ENCODE results near the gene SPPL2B. TPM values are rescaled to one million over a fixed set of nuclear protein-coding genes. Genes with fewer than 3 reads are reported as not detected.

The SPPL2B gene
- polyA plus RNA-seq, 1 donor from 2014 or later: 68.7 TPM

DNA sequence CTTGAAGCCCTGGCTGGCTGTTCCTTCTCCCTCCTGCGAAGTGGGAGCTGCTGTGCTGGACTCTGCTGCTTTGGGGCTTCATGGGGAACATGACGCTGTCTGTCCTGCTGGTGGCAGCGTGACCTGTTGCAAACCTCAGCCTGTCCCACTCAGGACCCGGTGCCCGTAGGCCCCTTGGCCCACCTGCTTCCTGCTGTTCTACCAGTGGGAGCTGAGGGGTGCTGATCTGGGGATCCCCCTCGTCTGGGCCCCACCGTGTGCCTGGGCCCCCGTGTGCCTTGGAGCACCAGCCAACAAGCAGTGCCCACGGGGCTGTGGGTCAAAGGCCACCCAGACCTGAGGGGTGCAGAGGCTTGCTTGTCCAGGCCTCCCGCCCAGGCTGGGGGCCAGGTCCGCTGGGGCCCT, 5.3 kb downstream of the SPPL2B start:
- Histone ChIP-seq H4K20me1 (ENCODE audit: insufficient read depth) (no peaks in the 10 kb centered on the region), H3K27ac (ENCODE audit: low read length) (no peak overlapping the region), H3F3A (ENCODE audit: insufficient read depth, low read length, poor library complexity, severe bottlenecking) (no peaks in the 10 kb centered on the region), H3K36me3 (ENCODE audit: insufficient read depth, low read length) (no peaks in the 10 kb centered on the region), H3K9ac (ENCODE audit: low read length) (no peak overlapping the region), H3K4me3 (ENCODE audit: low read length) (no peak overlapping the region), H3K4me2 (ENCODE audit: low read length) (no peak overlapping the region), H3K9me2 (ENCODE audit: insufficient read depth, low read length) (no peaks in the 10 kb centered on the region), H3K79me2 (replicated peaks; ENCODE audit: insufficient read depth, low read length) (peaks cover 48% of the 10 kb centered on the region), H3K27me3 (ENCODE audit: insufficient read depth, low read depth, low read length) (no peaks in the 10 kb centered on the region), H3K9me3 (ENCODE audit: low read length) (no peaks in the 10 kb centered on the region), H2AFZ (ENCODE audit: low read depth, low read length) (no peak overlapping the region)
- TF ChIP-seq EP300 (conservative IDR thresholded peaks at IDR 0.05; ENCODE audit: poor library complexity, severe bottlenecking) (no peak), TAF1 (IDR thresholded peaks at IDR 0.05; ENCODE audit: low read depth) (no peak), RAD21 (conservative IDR thresholded peaks at IDR 0.05) (no peak), MXI1 (conservative IDR thresholded peaks at IDR 0.05; ENCODE audit: poor library complexity, severe bottlenecking) (no peak)

DNA sequence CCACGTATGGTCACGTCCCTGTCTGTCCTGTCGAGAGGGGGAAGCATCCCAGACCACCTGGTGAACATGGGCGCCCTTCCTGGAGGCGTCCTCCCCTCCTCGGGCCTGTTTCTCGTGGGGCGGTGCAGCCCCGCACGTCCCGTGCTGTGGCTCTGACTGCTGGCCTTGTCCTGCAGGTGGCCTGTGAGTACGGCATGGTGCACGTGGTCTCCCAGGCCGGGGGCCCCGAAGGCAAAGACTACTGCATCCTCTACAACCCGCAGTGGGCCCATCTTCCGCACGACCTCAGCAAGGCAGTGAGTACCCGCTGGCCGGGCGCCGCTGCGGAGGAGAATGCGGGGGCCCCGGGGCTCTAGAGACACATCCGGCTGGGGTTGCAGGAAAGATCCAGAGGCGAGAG, 5.9 kb downstream of the SPPL2B start:
- Histone ChIP-seq H3K79me2 (replicated peaks; ENCODE audit: insufficient read depth, low read length) (peaks cover 42% of the 10 kb centered on the region), H3K4me3 (ENCODE audit: low read length) (no peak overlapping the region), H3K9ac (ENCODE audit: low read length) (no peak overlapping the region)

DNA sequence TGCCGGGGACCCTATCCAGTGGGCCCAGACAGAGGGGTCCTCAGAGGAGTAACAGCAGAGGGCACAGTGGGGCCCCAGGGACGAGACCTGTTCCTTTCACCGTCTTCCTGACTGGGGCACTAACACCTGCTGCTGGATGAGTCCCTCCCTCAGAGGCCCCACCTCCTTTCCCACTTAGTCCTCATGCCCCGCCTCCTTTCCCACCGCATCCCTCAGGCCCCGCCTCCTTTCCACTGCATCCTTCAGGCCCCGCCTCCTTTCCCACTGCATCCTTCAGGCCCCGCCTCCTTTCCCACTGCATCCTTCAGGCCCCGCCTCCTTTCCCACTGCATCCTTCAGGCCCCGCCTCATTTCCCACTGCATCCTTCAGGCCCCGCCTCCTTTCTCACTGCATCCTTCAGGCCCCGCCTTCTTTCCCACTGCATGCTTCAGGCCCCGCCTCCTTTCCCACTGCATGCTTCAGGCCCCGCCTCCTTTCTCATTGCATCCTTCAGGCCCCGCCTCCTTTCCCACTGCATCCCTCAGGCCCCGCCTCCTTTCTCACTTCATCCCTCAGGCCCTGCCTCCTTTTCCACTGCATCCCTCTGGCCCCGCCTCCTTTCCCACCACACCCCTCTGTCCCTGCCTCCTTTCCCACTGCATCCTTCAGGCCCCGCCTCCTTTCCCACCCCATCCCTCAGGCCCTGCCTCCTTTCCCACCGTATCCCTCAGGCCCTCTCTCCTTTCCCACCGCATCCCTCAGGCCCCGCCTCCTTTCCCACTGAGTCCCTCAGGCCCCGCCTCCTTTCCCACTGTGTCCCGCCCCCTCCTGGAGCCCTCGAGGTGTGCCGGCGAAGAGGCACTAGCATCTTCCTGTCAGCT, 6.7 kb downstream of the SPPL2B start:
- Histone ChIP-seq H2AFZ (ENCODE audit: low read depth, low read length) (no peak overlapping the region), H3K9me2 (ENCODE audit: insufficient read depth, low read length) (no peaks in the 10 kb centered on the region), H4K20me1 (ENCODE audit: insufficient read depth) (no peaks in the 10 kb centered on the region), H3K27me3 (ENCODE audit: insufficient read depth, low read depth, low read length) (no peaks in the 10 kb centered on the region), H3K4me2 (ENCODE audit: low read length) (no peak overlapping the region), H3F3A (ENCODE audit: insufficient read depth, low read length, poor library complexity, severe bottlenecking) (no peaks in the 10 kb centered on the region), H3K4me3 (ENCODE audit: low read length) (no peak overlapping the region), H3K27ac (ENCODE audit: low read length) (no peak overlapping the region), H3K9me3 (ENCODE audit: low read length) (no peaks in the 10 kb centered on the region), H3K9ac (ENCODE audit: low read length) (no peak overlapping the region), H3K79me2 (replicated peaks; ENCODE audit: insufficient read depth, low read length) (peaks cover 36% of the 10 kb centered on the region), H3K36me3 (ENCODE audit: insufficient read depth, low read length) (no peaks in the 10 kb centered on the region)
- TF ChIP-seq MXI1 (conservative IDR thresholded peaks at IDR 0.05; ENCODE audit: poor library complexity, severe bottlenecking) (no peak), POLR2AphosphoS5 (IDR thresholded peaks at IDR 0.05) (no peak), EP300 (conservative IDR thresholded peaks at IDR 0.05; ENCODE audit: poor library complexity, severe bottlenecking) (no peak), RAD21 (conservative IDR thresholded peaks at IDR 0.05) (no peak), SMC3 (conservative IDR thresholded peaks at IDR 0.05; ENCODE audit: poor library complexity) (no peak), EZH2 (IDR thresholded peaks at IDR 0.05; ENCODE audit: borderline replicate concordance, insufficient read depth, low read length, poor library complexity, severe bottlenecking) (no peak)
- TF ChIP-seq, protein P1, sequence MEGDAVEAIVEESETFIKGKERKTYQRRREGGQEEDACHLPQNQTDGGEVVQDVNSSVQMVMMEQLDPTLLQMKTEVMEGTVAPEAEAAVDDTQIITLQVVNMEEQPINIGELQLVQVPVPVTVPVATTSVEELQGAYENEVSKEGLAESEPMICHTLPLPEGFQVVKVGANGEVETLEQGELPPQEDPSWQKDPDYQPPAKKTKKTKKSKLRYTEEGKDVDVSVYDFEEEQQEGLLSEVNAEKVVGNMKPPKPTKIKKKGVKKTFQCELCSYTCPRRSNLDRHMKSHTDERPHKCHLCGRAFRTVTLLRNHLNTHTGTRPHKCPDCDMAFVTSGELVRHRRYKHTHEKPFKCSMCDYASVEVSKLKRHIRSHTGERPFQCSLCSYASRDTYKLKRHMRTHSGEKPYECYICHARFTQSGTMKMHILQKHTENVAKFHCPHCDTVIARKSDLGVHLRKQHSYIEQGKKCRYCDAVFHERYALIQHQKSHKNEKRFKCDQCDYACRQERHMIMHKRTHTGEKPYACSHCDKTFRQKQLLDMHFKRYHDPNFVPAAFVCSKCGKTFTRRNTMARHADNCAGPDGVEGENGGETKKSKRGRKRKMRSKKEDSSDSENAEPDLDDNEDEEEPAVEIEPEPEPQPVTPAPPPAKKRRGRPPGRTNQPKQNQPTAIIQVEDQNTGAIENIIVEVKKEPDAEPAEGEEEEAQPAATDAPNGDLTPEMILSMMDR (IDR thresholded peaks at IDR 0.05; ENCODE audit: poor library complexity, severe bottlenecking): no peak
- TF ChIP-seq, protein P2, sequence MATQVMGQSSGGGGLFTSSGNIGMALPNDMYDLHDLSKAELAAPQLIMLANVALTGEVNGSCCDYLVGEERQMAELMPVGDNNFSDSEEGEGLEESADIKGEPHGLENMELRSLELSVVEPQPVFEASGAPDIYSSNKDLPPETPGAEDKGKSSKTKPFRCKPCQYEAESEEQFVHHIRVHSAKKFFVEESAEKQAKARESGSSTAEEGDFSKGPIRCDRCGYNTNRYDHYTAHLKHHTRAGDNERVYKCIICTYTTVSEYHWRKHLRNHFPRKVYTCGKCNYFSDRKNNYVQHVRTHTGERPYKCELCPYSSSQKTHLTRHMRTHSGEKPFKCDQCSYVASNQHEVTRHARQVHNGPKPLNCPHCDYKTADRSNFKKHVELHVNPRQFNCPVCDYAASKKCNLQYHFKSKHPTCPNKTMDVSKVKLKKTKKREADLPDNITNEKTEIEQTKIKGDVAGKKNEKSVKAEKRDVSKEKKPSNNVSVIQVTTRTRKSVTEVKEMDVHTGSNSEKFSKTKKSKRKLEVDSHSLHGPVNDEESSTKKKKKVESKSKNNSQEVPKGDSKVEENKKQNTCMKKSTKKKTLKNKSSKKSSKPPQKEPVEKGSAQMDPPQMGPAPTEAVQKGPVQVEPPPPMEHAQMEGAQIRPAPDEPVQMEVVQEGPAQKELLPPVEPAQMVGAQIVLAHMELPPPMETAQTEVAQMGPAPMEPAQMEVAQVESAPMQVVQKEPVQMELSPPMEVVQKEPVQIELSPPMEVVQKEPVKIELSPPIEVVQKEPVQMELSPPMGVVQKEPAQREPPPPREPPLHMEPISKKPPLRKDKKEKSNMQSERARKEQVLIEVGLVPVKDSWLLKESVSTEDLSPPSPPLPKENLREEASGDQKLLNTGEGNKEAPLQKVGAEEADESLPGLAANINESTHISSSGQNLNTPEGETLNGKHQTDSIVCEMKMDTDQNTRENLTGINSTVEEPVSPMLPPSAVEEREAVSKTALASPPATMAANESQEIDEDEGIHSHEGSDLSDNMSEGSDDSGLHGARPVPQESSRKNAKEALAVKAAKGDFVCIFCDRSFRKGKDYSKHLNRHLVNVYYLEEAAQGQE (IDR thresholded peaks at IDR 0.05; ENCODE audit: borderline replicate concordance): no peak

More for the DNA sequence above, 5.9 kb downstream of the SPPL2B start:
- Histone ChIP-seq H3K27me3 (ENCODE audit: insufficient read depth, low read depth, low read length) (no peaks in the 10 kb centered on the region), H3K9me2 (ENCODE audit: insufficient read depth, low read length) (no peaks in the 10 kb centered on the region), H3K27ac (ENCODE audit: low read length) (no peak overlapping the region), H3K36me3 (ENCODE audit: insufficient read depth, low read length) (no peaks in the 10 kb centered on the region), H3K9me3 (ENCODE audit: low read length) (no peaks in the 10 kb centered on the region), H4K20me1 (ENCODE audit: insufficient read depth) (no peaks in the 10 kb centered on the region), H3K4me2 (ENCODE audit: low read length) (no peak overlapping the region), H3F3A (ENCODE audit: insufficient read depth, low read length, poor library complexity, severe bottlenecking) (no peaks in the 10 kb centered on the region), H2AFZ (ENCODE audit: low read depth, low read length) (no peak overlapping the region)
- no peak for TF ChIP-seq MXI1 (conservative IDR thresholded peaks at IDR 0.05; ENCODE audit: poor library complexity, severe bottlenecking)
